ENCODE results near the gene NEURL1B.
"Not testable (repeated sequence)": the region's sequence is repeated elsewhere in the genome, so short reads cannot be mapped to it uniquely, and the experiment has no call there.

Gene NEURL1B

GRCh38 chr5:172640822-172641358 lies at the start of gene NEURL1B:
NEURL1B (plus strand) TSS chr5:172641263; CDS start chr5:172641407, 144 bp downstream.
- DNase-seq, result peak; percentile 32 to 74

DNA sequence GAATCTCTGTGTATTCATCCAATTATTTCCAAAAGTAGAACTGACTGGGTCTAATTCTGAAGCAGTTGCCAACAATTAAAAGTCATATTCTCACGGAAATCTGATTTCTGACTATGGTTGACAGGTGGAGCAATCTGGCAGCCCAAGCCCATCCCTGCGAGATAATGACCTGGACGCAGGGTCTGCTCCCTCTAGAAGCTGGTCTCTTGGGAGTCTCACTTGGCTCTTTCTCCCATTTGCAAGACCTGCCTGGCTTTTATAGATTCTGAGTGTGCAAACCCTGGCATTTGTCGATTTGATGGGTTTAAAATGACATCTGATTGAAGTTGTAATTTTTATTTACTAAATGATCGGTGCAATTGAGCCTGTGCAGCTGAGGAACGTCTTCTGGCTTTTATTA lies 49.4 kb upstream of the NEURL1B start:
- no peak for DNase-seq

GRCh38 chr5:172592881-172593280 lies 48.2 kb upstream of the NEURL1B start:
- no peak for DNase-seq

GRCh38 chr5:172593306-172593705 lies 47.8 kb upstream of the NEURL1B start:
- no peak for DNase-seq

DNA sequence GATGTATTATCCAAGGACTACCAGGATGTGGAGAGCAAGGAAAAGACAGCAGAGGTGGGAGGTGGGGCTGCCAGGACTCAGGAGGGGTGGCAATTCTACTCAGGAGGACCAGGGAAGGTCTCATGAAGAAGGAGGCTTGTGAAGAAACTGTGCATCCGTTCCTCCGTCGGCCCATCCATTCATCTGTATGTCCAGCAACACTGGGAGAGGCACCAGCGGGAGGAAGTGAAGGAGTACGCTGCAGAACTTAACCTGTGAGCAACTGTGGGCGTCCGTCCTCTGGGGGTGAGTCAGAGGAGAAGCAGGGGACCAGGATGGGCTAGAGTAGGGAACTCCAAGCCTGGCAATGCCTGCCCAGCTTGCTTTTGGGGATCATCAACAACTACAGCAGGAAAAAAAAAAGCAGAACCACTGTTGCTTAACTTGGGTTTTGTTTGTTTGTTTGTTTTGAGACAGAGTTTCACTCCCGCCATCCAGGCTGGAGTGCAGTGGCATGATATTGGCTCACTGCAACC lies 47.3 kb upstream of the NEURL1B start:
- no peak for DNase-seq

GRCh38 chr5:172594431-172594830 lies 46.6 kb upstream of the NEURL1B start:
- DNase-seq, result no peak

GRCh38 chr5:172594867-172595466 lies 46.1 kb upstream of the NEURL1B start:
- DNase-seq, result no peak

DNA sequence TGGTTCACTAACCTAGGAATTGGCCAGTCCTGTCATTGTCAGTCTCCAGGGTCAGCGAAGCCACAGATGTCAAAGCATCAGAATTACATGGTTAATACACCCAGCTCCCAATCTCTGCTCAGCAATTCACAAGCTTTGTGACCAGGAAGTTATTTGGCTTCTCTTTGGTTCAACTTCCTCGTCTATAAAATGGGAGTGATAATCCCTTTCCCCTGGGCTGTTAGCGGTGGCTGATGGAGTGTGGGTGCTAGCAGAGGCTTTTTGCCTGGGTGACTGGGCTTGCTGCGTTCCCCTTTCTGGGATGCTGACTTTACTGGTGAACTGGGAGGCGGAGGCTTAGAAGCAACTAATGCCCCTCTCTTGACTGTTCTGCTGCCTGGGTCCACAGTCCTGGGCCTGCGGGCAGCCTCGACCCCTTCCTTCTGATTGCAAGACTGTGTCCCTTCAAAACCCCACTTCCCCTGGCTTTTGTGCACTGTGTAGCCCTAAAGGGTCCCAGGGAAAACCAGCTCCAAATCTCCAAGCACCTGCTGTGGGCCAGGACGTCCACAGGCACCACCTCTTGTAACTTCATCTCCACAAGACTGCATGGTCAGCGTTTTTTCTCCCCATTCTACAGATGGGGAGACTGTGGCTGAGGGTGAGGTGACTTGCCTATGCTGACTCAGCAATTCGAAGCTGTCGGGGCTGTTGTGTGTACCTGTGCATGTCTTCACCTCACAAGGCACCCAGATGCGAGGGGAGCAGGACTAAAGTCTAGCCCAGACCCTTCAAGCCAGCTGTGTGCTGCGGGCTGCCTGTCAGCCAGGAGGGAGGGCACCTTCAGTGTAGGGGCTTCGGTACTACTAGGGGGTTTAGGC lies 45.2 kb upstream of the NEURL1B start:
- DNase-seq, result no peak

- no peak for DNase-seq
Measured at GRCh38 chr5:172596638-172597231, 44.3 kb upstream of the NEURL1B start.

DNA sequence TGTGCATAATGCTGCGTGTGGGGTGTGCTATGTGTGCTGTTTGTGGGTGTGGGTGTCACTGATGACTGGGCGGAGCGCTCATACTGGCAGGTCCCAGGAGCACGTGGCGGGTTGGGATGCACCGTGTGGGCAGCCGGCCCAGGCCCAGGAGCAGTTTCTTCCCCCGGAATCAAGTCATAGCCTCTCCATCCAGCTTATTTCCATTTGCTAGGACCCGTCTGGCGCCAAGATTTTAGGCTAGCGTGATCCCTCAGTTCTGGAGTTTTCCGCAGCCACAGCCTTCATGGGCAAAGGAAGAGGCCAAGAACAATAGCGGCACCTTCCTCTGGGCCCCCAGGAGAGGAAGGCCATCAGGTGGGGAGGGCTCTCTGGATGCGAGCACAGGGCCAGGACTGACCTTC lies 43.3 kb upstream of the NEURL1B start:
- DNase-seq, result no peak

- no peak for DNase-seq
Measured at GRCh38 chr5:172598251-172599203, 42.5 kb upstream of the NEURL1B start.

DNA sequence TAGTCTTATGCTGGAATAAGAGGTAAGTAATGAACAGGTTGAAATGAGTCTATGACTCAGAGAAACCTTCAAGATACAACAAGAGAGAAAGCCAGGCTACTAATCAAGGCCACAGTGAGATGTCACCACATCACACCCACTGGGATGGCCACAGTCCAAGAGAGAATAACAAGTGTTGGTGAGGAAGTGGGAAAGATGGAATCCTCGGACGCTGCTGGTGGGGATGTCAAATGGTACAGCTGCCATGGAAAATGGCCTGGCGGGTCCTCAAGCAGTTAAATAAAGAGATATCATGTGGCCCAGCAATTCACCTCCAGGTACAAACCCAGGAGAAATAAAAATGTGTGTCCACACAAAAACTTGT lies 41.9 kb upstream of the NEURL1B start:
- no peak for DNase-seq

GRCh38 chr5:172600571-172600970 lies 40.5 kb upstream of the NEURL1B start:
- DNase-seq, result no peak

GRCh38 chr5:172601576-172601975 lies 39.5 kb upstream of the NEURL1B start:
- DNase-seq, result not testable (repeated sequence)

DNA sequence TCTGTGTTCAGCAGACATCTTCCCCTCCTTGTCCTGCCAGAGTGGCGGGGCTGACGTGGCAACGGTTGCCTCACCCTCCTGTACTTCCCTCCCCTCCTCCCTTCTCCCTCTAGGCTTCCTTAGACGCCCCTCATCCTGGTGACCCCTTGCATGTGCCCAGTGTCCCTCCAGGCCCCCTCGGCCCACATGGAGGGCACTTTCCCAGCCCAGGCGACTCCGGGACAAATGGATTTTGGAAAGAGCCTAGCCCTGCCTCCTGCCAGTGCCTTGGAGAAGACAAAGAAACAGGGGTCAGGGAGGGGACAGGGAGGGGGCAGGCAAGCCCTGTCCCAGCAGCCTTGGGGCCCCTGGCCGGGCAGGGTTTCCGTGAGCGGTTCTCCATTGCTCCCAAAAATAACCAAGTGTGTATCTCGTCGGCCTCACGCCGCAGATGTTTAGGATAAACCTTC lies 38.3 kb upstream of the NEURL1B start:
- DNase-seq, result no peak

DNA sequence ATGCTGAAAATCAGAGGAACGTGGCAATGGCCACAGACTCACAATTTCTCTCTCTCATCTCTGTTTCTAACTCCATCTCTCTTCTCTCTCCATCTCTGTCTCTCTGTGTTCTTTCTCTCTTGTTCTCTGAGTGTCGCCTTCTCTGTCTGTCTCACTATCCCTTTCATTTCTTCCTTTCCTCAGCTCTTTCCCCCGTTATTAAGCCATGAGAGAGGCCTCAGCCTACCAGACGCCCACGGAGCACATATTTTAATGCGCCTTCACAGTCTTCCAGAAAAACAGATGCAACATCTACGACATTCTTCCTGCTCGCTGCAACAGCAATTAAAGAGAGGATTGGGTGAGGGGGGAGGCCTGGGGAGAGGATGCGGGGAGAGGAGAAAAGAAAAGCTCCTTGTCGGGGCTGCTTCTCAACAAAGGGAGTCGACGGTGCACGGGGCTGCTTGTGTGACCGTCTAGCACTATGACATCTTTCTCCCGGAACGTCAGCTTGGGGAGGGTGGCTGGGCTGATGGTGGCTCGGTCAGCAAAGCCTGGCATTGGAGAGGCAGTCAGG lies 37.7 kb upstream of the NEURL1B start:
- no peak for DNase-seq

DNA sequence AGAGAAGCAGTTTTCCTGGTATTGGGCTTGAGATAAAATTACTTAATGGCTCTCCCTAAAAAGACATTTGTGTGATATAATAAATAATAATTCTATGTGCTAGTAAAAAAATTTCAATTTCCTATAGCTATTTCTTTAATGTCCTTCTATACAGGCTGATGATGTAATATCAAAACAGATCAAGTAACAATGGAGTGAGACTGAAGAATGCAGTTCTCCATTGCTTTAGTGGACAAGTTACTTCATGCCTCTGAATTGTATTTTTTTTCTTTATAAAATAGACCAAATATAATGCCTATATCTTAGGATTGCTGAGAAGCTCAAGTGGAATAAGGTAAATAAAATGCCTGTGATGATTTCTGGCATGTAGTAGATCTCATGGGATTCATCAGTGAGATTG lies 35.6 kb upstream of the NEURL1B start:
- DNase-seq, result no peak

- DNase-seq, result no peak
Measured at GRCh38 chr5:172606156-172606785, 34.8 kb upstream of the NEURL1B start.

DNA sequence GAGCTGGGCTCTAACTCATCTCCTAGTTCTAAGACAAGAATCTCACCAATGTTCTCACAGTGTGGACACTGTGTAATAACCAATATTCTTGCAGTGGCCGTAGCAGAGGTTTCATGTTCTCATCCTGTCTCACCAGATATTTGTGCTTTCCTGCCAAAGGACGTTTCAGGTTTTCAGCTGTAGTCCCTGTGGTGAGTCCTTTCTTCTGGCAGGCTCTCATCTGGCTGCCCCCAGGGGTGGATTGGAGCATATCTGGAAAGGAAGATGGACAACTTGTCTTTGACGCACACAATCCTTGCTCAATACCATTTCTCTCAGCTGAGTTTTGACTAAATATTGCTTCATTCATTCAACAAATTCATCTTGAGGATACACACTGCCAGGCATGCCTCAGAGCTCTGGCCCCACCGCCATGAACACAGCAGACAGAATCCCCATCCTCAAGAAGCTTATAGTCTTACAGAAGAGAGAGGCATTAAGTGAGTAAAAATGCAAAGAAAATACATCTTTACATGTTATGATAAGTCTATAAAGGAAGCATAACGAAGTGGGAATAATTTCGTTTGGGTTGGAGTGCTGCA lies 33.8 kb upstream of the NEURL1B start:
- no peak for DNase-seq

- DNase-seq, result no peak
Measured at GRCh38 chr5:172608773-172609172, 32.3 kb upstream of the NEURL1B start.

- DNase-seq, result no peak
Measured at GRCh38 chr5:172610643-172611042, 30.4 kb upstream of the NEURL1B start.

Measured in stimulated activated CD4-positive, alpha-beta T cell treated with anti-CD3 and anti-CD28 coated beads, Interleukin-2, amount 100 ng/mL, for 24 hours (primary cell).